Activated CD8-positive, alpha-beta memory T cell treated with anti-CD3 and anti-CD28 coated beads for 4 hours (primary cell): ENCODE results near the gene ESAM.

Experiments
- DNase-seq, 2 donors: peaks; one replicate each; pipeline ENCODE4 v3.0.0-alpha.2; 2020; ENCODE audit warnings: low read depth in 2 of 2

The ESAM gene

DNA sequence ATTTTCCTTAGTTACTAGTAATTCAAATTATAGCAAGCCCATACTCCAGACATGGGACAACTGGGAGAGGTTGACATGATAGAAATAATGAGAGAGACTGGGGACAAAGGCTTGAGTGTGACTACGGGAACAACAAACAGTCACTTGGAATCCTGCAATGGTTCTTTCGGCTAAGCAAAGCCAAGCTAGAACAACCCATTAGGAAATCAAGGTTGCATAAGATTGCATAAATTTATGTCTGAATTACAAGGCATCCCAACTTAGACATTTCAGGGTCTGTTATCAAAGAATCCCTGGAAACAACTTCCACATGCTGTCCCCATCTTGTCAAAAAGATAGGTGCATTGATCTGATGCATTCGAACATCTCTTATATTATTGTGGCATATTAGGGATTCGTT, 32.5 kb downstream of the ESAM start:
- no peak for DNase-seq

DNA sequence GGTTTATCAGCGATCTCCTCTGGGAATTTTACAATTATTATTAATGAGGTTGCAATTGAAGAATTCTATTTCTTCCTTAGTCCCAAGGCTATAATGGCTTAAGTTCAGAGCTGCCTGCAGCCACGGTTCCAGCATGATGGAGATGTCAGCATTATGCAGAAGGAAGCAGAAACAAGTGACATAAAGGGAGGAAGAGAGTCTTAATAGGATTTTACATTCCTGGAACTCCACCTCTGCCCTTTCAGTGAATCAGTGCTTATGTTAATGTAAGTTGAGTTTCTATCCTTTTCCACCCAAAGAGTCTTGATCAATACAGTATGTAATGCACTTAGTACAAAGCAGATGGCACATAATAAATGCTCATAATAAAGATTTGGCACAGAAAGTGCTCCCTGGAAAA, 34.0 kb downstream of the ESAM start:
- DNase-seq = no peak

DNA sequence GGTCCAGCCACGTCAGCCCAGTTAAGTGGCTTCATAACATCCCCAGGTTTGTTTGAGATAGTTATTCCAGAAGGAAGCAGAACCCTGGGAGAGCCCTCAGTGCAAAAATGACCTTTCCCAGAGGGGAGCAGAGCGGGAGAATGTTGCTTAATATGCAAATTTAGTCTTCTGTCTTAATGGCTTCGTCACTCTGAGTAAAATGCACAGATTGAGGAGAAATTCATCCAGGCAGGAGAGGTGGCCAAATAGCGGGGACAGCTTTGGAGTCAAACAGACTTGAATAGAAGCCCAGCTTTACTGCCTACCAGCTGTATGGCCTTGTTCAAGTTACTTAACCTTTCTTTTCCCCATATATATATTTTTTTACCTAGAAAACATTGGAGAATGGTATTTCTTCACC, 34.6 kb downstream of the ESAM start:
- no peak for DNase-seq

DNA sequence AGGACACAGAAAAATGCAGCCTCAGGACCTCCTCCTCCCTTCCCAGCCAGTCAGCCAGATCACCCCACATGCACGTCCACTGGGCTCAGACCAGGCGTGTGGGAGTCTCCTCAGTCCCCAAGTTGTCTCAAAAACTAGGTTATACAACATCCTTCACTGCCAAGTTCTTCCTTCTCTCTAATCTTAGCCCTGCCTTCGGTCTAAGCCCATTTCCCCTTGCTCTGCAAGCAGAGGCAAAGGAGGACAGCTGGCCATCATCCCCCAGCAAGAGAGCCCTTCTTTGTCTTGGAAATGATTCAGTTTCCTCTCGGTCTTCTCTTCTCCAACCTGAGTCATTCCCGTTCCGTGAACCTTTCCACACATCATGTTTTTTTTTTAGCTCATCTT, 36.4 kb downstream of the ESAM start:
- no peak for DNase-seq

DNA sequence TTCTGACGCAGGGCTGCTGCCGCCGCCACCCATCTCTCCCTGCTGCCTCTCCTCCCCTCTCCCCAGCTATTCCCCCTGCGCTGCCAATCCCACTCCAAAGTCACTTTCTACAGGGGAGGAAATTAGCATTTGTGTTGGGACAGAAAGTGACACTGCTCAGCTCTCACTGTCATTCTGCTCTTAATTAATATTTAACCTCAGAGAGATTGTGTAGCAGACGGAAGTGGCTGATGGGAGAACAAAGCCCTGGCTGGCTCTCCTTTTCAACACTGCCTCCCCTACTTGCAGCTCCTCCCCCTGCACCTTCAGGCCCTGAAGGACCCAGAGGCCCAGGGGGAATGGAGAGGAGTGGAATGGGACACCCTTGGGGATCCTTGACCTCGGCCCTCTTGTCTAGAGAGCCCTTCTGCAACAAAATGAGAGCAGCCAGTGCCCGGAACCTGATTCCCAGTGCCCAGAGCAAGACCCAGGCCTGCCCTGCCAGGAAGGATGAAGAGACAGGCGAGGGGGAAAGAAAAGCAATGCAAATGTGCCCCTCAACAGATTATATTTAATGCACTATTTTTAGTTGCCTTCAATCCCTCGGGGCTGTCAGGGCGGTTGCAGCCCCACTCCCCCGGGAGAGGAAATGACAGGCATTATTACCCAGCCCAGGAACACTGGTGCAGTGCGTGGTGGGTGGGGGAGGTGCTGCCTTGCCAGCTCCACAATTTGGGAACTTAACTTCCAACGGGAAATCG, 36.9 kb downstream of the ESAM start:
- no peak for DNase-seq

DNA sequence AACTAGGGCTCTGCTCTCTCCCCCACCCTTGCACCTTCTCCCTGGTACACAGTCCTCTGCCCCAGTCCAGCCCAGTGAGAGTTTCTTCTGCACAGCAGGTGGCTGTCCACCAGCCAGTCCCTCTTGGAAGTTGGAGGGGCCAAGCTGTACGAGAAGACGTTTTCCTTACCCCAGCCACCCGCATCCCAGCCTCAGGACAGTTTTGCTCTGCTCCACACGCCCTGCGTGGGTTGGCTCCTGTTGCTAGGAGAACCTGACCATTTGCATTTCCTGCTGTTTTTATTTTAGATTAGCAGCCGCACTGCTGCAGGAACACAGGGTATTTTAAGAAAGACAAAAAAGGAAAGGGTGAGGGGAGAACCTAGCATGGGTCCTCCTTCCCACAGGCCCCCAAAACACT, 39.9 kb downstream of the ESAM start:
- DNase-seq = no peak

DNA sequence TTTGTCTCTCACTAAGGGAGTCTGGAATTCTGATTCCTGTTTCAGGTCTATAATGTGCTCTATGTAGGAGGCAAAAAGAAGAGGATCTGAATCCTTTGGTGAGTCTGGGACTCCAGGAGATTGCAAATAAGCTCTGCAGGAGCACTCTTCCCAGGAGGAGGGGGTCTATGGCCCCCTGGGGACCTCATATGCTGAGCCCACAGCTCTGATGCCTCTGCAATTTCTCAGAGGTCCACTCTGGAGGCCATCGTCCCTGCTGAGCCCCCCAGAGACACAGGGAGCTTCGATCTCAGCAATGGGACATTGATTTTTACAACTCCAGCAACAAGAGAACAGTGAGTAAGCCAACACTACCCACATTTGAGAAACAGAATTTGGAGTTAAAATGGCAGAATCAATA, 42.6 kb downstream of the ESAM start:
- DNase-seq = no peak

DNA sequence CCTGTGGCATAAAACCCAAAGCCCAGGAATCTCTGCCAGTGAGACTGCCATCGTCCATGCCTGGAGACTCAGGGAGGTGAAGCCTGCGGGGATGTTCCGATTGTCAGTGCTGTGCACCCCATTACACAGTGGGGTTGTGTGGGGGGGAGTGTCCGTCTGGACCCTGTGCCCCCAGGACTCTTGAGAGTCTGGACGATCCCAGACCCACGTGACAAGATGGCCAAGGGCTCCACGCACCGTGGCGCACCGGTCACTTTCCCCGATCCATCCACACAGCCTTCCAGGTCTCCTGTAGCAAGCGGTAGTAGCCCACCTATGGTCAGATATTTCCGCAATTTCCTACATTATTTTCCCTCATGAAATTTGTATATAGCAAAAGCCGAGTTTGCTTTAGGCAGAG, 43.3 kb downstream of the ESAM start:
- no peak for DNase-seq

DNA sequence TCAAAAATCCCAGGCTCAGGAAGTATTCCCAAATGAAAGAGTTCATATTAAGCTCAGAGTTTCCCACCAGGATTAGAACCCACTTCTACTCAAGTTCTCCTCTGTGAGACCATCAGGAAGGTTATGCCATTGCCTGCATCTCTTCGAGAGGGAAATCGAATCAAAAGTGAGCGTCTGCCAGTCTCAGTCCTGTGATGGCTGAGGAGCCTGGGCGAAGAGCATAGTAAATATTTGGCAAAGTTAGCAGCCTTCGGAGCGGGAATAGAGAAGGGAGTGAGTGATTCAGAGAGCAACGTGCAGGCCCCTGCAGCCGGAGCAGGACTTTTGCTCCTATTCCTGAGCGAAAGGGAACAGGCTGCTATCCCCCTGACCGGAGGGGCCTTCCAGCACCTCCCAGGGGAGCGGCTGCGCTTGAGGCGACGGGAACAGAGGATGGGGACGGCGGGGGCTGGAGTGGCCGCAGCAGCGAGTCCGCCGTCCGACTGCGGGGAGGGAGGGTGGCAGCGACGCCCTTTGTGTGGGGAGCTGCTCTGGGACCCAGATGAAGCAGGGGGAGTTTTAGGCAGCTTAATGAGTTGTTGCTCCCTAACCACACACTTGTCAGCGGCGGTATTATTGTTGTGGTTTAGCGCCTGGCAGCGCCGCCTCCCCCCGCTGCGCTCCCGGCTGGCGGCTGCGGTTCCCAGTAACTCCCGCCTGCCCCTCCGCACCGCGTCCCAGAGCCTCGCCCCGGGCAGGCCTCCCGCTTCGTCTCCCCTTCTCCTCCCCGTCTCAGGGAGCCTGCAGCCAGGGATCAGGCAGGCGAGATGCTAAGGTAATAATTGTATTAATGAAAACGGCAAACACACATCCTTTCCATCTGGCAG, 44.1 kb downstream of the ESAM start:
- no peak for DNase-seq

DNA sequence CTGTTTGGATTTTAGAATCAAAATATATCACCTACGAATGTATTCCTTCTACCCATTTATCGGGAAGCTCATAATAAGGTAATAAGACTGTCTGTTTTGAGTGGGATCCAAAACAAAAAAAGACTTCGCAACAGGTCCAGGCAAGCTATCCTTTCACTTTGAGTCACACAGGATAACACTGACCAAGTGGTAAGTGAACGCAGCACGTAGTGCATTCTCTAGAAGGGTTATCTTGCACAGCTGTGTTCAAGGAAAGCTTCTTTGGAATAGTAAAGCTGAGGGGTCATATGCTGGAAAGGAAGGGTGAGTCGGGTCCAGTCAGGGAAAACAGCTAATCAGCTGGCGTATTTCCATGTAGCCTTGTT, 44.7 kb downstream of the ESAM start:
- no peak for DNase-seq

DNA sequence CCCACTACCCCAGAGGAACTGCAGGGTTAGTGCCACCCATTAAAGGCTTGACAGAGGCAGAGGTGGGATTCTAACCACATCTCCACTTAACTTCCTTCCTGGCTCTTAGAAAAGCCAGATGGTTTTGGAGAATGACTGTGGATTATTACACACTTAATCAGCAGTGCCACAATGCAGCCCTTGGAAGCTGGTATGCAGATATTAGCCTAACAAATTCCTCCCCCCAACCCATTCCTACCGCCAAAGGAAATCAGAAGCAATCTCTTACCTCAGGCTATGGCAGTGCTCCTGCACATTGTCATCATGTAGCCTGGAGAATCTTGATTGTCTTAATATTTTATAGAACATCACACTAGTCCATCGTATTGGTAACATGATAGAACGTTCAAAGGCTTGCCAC, 45.5 kb downstream of the ESAM start:
- DNase-seq = no peak

DNA sequence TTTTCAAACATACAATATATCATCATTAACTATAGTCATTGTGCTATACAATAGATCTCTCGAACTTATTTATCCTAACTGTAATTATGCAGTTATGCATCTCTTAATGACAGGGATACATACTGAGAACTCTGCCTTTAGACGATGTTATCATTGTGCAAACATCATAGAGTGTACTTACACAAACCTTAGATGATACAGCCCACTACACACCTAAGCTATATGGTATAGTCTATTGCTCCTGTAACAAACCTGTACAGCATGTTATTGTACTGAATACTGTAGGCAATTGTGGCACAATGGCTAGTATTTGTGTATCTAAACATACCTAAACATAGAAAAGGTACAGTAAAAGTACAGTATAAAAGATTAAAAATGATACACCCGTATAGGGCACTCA, 49.7 kb downstream of the ESAM start:
- DNase-seq = no peak

DNA sequence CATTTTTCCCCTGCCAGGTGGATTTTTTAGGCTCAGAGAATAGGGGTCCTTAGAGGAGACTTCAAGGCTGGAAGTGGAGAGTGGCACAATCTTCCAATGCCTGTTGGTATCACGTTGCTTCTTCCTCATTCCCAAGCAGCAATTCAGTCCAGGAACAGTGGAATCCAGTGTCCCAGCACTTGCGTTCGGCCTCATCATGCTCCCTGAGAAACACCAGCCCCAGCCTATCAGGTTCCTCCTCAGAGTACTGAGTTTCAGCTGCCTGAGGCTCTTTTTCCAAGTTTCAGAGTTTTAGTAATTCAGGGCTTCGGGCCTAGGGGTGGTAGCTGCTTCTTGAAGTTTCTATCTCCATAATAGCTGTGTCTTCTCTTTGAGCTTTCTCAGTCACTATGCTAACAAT, 54.3 kb downstream of the ESAM start:
- no peak for DNase-seq
